Esophagus muscularis mucosa (tissue), 3 donors: ENCODE results near the gene RAB44.

Source experiments
- CTCF ChIP-seq, 3 experiments: fragments of 200-600 bp in 2 of 3; fragments of 450-650 bp in 1 of 3; sonication (generic) in 2 of 3; IDR thresholded peaks; one replicate each; pipeline ENCODE4 v1.5.1; 2017 to 2019; ENCODE audit warnings: antibody characterized with exemption in 3 of 3, mild to moderate bottlenecking in 2 of 3, moderate library complexity in 1 of 3
- EP300 ChIP-seq: sonication (generic); formaldehyde crosslinking; IDR thresholded peaks from one replicate; pipeline ENCODE4 v1.6.1; 2017; ENCODE audit warnings: antibody characterized with exemption

GRCh38 chr6:36734486-36735060 lies 36.9 kb downstream of the RAB44 start:
- TF ChIP-seq CTCF (IDR thresholded peaks at IDR 0.05) (no peak), EP300 (no peak)
